Smooth muscle cell (in vitro differentiated cells): ENCODE measurements around the gene NCOA4. TPM values are rescaled to one million over a fixed set of nuclear protein-coding genes. Genes with fewer than 3 reads are reported as not detected.
A peak's percentile ranks its signal among the peaks of the same experiment; 100 is the strongest.

Experiments used
- DNase-seq: peaks from one replicate; lab custom pipeline; 2025; ENCODE audit not compliant: unreplicated experiment; lab: John Stamatoyannopoulos, UW
- H2AFZ ChIP-seq: fragments of 200-600 bp; sonication (generic); 2 replicates; pipeline ENCODE4 v1.6.0; 2016; ENCODE audit warnings: antibody characterized with exemption, low read depth, mild to moderate bottlenecking
- H3F3A ChIP-seq: fragments of 200-600 bp; sonication (generic); 2 replicates; pipeline ENCODE4 v1.6.0; 2017; ENCODE audit warnings: antibody characterized with exemption, low read depth
- H3K27ac ChIP-seq: fragments of 200-600 bp; sonication (generic); 2 replicates; pipeline ENCODE4 v1.5.1; 2016; ENCODE audit warnings: low read depth, mild to moderate bottlenecking
- H3K27me3 ChIP-seq: fragments of 200-600 bp; sonication (generic); 2 replicates; pipeline ENCODE4 v1.6.1; 2016; ENCODE audit warnings: low read depth, mild to moderate bottlenecking
- H3K36me3 ChIP-seq: fragments of 200-600 bp; sonication (generic); 2 replicates; pipeline ENCODE4 v1.5.1; 2016; ENCODE audit warnings: low read depth
- H3K4me1 ChIP-seq: fragments of 200-600 bp; sonication (generic); 2 replicates; pipeline ENCODE4 v1.5.1; 2016; ENCODE audit warnings: low read depth
- H3K4me2 ChIP-seq: fragments of 200-600 bp; sonication (generic); 2 replicates; pipeline ENCODE4 v1.6.0; 2016; ENCODE audit warnings: mild to moderate bottlenecking
- H3K4me3 ChIP-seq: fragments of 200-600 bp; sonication (generic); 2 replicates; pipeline ENCODE4 v1.5.1; 2016; ENCODE audit warnings: mild to moderate bottlenecking
- H3K79me2 ChIP-seq: fragments of 200-600 bp; sonication (generic); 2 replicates; pipeline ENCODE4 v1.6.0; 2016; ENCODE audit warnings: low read depth, mild to moderate bottlenecking
- H3K9ac ChIP-seq: fragments of 200-600 bp; sonication (generic); 2 replicates; pipeline ENCODE4 v1.6.0; 2016; ENCODE audit warnings: low read depth
- H3K9me3 ChIP-seq: fragments of 200-600 bp; sonication (generic); replicated peaks from 2 replicates; pipeline ENCODE4 v1.5.1; 2016; ENCODE audit warnings: low read depth
- H4K20me1 ChIP-seq: fragments of 200-600 bp; sonication (generic); 2 replicates; pipeline ENCODE4 v1.6.0; 2016; ENCODE audit warnings: low read depth
- WGBS: methylation state at CpG from one replicate; pipeline ENCODE4 v1.1.7; 2016; ENCODE audit warnings: low lambda C conversion rate; 5-methylcytosine and 5-hydroxymethylcytosine counted together
- polyA plus RNA-seq: library from polyadenylated mRNA; unstranded; fragments of >200 nt; fragmentation: Nextera tagmentation; extraction: Ambion mirVana; gene quantifications from 2 replicates; pipeline ENCODE4 v1.2.1, GENCODE V29; 2016
- total RNA-seq: library from RNA; depleted of rRNA; stranded (reverse); fragments of >200 nt; gene quantifications from 2 replicates; pipeline ENCODE4 v1.2.3, GENCODE V29; 2014
- TF ChIP-seq, protein P1 (sequence below): fragments of 200-600 bp; sonication (generic); IDR thresholded peaks from 2 replicates; pipeline ENCODE4 v1.5.1; 2017; ENCODE audit warnings: borderline replicate concordance, mild to moderate bottlenecking, antibody characterized with exemption; ENCODE audit not compliant: insufficient read depth, poor library complexity, severe bottlenecking

NCOA4 gene
- total and polyA plus RNA-seq, 2 experiments from 2014 or later: 61.3 to 147 TPM

DNA sequence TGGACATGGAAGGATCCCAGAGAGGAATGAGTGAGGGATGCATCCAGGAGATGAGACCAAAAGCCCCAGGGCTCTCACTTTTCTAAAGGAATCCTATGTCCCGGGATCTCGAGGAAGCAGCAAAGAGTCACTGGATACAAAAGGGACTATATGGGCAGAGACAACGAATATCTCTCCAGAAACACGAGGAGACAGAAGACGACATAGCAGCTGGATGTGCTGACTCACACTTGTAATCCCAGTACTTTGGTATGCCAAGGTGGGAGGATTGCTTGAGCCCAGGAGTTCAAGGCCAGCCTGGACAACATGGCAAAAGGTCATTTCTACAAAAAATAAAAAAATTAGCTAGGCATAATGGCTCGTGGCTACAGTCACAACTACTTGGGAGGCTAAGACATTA lies 40.3 kb upstream of the NCOA4 start:
- Histone ChIP-seq H3K36me3 (no peaks in the 10 kb centered on the region), H3K79me2 (no peaks in the 10 kb centered on the region), H3K9ac (no peak overlapping the region), H3K9me3 (no peaks in the 10 kb centered on the region), H3K4me1 (no peaks in the 10 kb centered on the region), H3F3A (no peaks in the 10 kb centered on the region), H2AFZ (no peak overlapping the region), H3K27ac (peak overlapping the region; percentile 24), H3K27me3 (no peaks in the 10 kb centered on the region), H3K4me2 (no peak overlapping the region), H3K4me3 (no peak overlapping the region), H4K20me1 (no peaks in the 10 kb centered on the region)
- TF ChIP-seq, protein P1, sequence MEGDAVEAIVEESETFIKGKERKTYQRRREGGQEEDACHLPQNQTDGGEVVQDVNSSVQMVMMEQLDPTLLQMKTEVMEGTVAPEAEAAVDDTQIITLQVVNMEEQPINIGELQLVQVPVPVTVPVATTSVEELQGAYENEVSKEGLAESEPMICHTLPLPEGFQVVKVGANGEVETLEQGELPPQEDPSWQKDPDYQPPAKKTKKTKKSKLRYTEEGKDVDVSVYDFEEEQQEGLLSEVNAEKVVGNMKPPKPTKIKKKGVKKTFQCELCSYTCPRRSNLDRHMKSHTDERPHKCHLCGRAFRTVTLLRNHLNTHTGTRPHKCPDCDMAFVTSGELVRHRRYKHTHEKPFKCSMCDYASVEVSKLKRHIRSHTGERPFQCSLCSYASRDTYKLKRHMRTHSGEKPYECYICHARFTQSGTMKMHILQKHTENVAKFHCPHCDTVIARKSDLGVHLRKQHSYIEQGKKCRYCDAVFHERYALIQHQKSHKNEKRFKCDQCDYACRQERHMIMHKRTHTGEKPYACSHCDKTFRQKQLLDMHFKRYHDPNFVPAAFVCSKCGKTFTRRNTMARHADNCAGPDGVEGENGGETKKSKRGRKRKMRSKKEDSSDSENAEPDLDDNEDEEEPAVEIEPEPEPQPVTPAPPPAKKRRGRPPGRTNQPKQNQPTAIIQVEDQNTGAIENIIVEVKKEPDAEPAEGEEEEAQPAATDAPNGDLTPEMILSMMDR: no peak
- 59% methylated on average over 6 of the region's 6 CpGs for WGBS
- DNase-seq: no peak

DNA sequence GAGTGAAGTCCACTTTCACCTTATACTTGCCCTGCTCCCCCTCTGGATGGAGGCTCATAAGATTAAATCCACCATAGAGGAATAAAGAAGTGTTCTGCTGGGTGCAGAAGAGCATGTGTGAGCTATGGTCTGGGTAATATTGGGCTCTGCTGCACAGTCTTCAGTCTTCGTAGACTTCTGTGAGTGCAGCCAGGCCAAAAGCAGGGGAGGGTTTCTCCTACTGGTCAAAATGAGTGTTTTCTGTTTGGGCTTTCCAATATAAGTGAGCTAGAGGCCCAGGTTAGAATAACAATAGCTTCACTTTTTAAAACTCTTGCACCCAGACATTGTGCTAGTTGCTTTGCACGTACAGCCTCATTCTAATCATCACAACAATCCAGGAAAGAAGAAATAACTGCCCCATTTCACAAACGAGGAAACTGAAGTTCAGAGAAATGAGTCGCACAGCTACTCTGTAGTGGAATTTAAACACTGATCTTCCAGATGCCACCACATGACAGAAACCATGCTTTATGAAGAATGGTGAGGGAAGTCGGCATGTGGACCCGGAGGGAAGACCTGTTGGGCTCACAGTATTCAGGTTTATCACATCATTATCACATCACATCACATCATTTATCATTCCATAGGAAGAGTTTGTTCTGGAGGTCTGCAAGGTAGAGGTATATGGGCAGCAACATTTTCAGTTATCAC lies 39.5 kb upstream of the NCOA4 start:
- Histone ChIP-seq H3K9me3 (no peaks in the 10 kb centered on the region), H3F3A (no peaks in the 10 kb centered on the region), H3K4me1 (no peaks in the 10 kb centered on the region), H4K20me1 (no peaks in the 10 kb centered on the region), H3K36me3 (no peaks in the 10 kb centered on the region), H3K27me3 (no peaks in the 10 kb centered on the region), H3K9ac (no peak overlapping the region), H2AFZ (no peak overlapping the region), H3K4me3 (no peak overlapping the region), H3K27ac (no peak overlapping the region), H3K79me2 (no peaks in the 10 kb centered on the region), H3K4me2 (no peak overlapping the region)
- WGBS: 33% methylated on average over 6 of the region's 6 CpGs
- TF ChIP-seq, protein P1: no peak
- DNase-seq: no peak

DNA sequence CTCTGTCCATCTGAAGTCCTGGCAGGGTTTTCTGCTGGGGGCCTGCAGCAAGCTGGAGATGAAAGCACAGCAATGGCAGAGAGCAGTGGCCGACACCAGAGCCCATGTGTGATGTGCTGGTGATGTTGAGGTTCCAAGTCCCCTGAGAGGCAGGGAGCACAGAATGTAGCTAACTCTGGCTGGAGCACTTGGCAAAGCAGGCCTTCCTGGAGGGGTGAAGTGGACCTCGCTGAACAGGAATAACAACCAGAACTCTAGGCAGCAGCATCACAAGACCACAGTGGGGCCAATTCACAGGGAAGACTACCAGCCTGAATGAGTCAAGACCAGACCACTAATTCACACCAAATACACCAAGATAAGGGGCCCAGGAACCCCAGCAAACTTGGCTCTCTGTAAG lies 38.5 kb upstream of the NCOA4 start:
- no peak overlapping the region for H3K27ac ChIP-seq
- H3K79me2 ChIP-seq: no peaks in the 10 kb centered on the region
- TF ChIP-seq, protein P1: no peak
- H4K20me1 ChIP-seq: no peaks in the 10 kb centered on the region
- no peak overlapping the region for H2AFZ ChIP-seq
- H3K4me3 ChIP-seq: no peak overlapping the region
- DNase-seq: no peak
- H3K9me3 ChIP-seq: no peaks in the 10 kb centered on the region
- H3F3A ChIP-seq: no peaks in the 10 kb centered on the region
- H3K4me1 ChIP-seq: no peaks in the 10 kb centered on the region
- H3K36me3 ChIP-seq: no peaks in the 10 kb centered on the region
- H3K9ac ChIP-seq: no peak overlapping the region
- no peak overlapping the region for H3K4me2 ChIP-seq
- WGBS: 83% methylated on average over 2 of the region's 2 CpGs
- H3K27me3 ChIP-seq: no peaks in the 10 kb centered on the region

DNA sequence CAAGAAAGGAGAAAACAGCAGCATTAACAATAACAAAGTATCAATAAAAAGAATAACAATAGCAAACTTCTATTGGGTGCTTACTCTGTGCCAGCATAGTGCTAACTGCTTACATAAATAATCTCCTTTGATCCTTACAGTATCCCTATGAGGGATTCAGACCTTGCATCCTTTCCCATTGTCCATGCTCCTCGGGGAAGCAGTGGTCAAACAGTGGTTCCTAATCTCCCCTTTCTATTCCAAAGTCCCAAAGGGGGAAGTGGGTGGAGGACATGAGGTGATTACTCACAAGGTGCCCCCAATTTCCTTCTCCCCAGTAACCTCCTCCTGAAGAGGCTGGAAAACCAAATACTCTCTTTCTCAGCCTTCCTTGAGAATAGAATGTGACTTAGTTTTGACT lies 37.7 kb upstream of the NCOA4 start:
- Histone ChIP-seq H3F3A (no peaks in the 10 kb centered on the region), H3K9ac (no peak overlapping the region), H3K27me3 (no peaks in the 10 kb centered on the region), H3K27ac (no peak overlapping the region), H3K36me3 (no peaks in the 10 kb centered on the region), H3K4me1 (no peaks in the 10 kb centered on the region), H3K4me3 (no peak overlapping the region), H3K79me2 (no peaks in the 10 kb centered on the region), H3K9me3 (no peaks in the 10 kb centered on the region), H4K20me1 (no peaks in the 10 kb centered on the region), H2AFZ (no peak overlapping the region), H3K4me2 (no peak overlapping the region)
- DNase-seq: no peak
- 87% methylated on average over 1 of the region's 1 CpG for WGBS
- TF ChIP-seq, protein P1: no peak
